ENCODE results near the gene FBXW11.
"Not testable (repeated sequence)": the region's sequence is repeated elsewhere in the genome, so short reads cannot be mapped to it uniquely, and the experiment has no call there.

FBXW11 gene

GRCh38 chr5:171953860-171954701 lies 52.4 kb downstream of the FBXW11 start:
- DNase-seq (ENCODE audit: low read depth): no peak

- no peak for DNase-seq (ENCODE audit: low read depth)
These were observed 54.4 kb downstream of the FBXW11 start for GRCh38 chr5:171952021-171952420.

GRCh38 chr5:171951218-171951617 lies 55.2 kb downstream of the FBXW11 start:
- DNase-seq (ENCODE audit: low read depth): no peak

GRCh38 chr5:171946000-171946781 lies 60.2 kb downstream of the FBXW11 start:
- DNase-seq (ENCODE audit: low read depth): no peak

DNA sequence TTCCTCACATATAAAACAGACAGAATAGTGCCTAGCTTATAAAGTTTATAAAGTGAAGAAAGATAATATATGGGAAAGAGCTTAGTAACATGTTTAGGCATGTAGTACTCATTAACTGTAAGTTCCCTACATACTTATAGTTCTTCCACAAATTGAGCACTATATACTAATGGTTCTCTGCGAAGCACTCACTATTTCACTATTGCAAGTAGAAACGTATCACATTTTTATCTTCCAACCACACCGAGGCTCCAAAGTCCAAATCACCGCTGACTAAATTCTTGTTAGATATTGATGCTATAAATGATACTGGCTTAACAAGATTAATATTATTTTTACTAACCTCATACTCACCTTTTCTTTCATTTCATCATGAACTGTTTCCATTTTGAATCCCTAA lies 61.0 kb downstream of the FBXW11 start:
- no peak for DNase-seq (ENCODE audit: low read depth)

DNA sequence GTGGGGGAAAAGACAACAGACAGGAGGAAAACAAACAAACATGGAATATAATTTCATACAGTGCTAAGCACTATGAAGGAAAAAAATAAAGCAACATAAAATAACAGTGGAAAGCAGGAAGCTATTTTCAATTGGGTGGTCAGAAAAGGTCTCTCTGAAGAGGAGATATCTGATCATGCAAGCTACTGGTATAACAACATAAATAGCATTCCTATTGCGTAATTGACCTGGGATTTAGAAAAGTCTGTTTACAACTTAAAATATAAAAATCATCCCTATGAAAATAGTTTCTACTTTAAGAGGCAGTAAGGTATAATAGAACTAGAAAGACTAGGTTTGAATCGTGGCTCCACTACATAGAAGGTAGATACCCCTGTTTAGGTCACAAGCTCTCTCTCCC lies 61.4 kb downstream of the FBXW11 start:
- no peak for DNase-seq (ENCODE audit: low read depth)

DNA sequence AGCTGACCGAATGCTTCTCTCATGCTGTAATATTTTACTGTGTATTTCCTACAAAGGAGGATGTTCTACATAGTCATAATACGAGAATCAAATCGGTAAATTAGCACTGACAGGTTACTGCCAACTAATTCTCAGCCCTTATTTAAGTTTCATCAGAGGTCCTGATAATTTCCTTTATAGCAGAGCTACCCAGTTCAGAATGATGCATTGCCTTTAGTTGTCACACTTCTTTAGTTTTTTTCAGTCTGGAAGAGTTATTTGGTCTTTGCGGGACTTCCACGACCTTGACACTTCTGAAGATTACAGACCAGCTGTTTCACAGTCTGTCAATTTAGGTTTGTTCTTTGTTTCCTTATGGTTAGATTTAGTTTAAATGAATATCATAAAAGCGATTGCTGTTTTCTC lies 64.3 kb downstream of the FBXW11 start:
- not testable (repeated sequence) for DNase-seq (ENCODE audit: low read depth)

DNA sequence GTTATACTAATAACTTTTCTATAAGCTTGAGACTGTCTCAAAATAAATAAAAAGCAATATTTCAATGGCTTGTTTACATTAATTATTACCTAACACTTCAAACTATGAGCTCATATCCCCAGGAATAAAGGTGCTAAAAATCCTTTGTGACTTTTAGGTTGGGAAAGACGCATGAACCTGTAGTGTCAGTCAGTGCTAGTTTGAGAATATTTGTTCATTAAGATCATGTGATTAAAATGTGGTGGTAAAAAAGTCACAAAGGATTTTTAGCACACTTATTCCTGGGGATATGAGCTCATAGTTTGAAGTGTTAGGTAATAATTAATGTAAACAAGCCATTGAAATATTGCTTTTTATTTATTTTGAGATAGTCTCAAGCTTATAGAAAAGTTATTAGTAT lies 64.8 kb downstream of the FBXW11 start:
- DNase-seq (ENCODE audit: low read depth): not testable (repeated sequence)

DNA sequence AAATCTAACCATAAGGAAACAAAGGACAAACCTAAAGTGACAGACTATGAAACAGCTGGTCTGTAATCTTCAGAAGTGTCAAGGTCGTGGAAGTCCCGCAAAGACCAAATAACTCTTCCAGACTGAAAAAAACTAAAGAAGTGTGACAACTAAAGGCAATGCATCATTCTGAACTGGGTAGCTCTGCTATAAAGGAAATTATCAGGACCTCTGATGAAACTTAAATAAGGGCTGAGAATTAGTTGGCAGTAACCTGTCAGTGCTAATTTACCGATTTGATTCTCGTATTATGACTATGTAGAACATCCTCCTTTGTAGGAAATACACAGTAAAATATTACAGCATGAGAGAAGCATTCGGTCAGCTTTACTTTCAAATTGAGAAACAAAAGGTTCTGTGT lies 65.2 kb downstream of the FBXW11 start:
- not testable (repeated sequence) for DNase-seq (ENCODE audit: low read depth)

DNA sequence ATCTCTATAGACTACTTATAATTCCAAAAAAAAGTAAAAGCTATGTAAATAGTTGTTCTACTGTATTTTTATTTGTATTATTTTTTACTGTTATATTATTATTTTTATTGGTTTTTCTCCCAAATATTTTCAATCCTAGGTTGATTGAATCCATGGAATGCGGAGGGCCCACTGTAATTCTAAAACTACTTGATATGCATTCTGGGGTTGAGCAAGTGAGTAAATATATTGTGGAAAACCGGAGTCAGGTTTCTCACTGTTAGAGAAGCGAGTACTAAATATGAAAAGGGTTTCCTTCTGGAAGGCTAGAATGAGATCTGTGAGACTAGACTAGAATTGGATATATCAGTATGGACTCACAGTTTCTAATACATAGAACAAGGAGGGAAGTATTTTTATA lies 66.5 kb downstream of the FBXW11 start:
- no peak for DNase-seq (ENCODE audit: low read depth)

GRCh38 chr5:171938358-171938757 lies 68.1 kb downstream of the FBXW11 start:
- no peak for DNase-seq (ENCODE audit: low read depth)

GRCh38 chr5:171937351-171937750 lies 69.1 kb downstream of the FBXW11 start:
- DNase-seq (ENCODE audit: low read depth): no peak

GRCh38 chr5:171934586-171934985 lies 71.9 kb downstream of the FBXW11 start:
- DNase-seq (ENCODE audit: low read depth): no peak

GRCh38 chr5:171931163-171931562 lies 75.3 kb downstream of the FBXW11 start:
- no peak for DNase-seq (ENCODE audit: low read depth)

GRCh38 chr5:171927345-171927941 lies 79.0 kb downstream of the FBXW11 start:
- no peak for DNase-seq (ENCODE audit: low read depth)

DNA sequence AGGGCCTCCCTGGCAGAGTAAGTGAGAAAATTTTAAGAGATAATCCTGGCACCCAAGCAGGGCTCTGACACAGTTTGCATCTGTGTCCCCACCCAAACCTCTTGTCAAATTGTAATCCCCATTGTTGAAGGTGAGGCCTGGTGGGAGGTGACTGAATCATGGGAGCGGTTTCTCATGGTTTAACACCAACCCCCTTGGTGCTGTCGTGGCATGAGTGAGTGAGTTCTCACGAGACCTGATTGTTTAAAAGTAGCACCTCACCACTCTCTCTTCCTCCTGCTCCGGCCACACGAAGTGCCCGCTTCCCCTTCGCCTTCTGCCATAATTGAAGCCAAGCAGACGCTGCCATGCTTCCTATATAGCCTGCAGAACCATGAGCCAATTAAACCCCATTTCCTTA lies 80.1 kb downstream of the FBXW11 start:
- DNase-seq (ENCODE audit: low read depth): no peak

- DNase-seq (ENCODE audit: low read depth): no peak
These were observed 81.8 kb downstream of the FBXW11 start for GRCh38 chr5:171924493-171925122.

GRCh38 chr5:171920765-171921391 lies 85.6 kb downstream of the FBXW11 start:
- DNase-seq (ENCODE audit: low read depth): no peak

DNA sequence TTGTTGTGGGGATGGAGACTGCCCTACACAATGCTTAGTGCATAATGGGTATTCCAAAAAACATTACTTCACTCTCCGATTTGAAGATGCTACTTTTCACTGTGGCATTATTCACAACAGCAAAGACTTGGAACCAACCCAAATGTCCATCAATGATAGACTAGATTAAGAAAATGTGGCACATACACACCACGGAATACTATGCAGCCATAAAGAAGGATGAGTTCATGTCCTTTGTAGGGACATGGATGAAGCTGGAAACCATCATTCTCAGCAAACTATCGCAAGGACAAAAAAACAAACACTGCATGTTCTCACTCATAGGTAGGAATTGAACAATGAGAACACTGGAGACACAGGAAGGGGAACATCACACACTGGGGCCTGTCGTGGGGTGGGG lies 90.7 kb downstream of the FBXW11 start:
- not testable (repeated sequence) for DNase-seq (ENCODE audit: low read depth)

- DNase-seq (ENCODE audit: low read depth): no peak
These were observed 91.6 kb downstream of the FBXW11 start for GRCh38 chr5:171914726-171915338.

DNA sequence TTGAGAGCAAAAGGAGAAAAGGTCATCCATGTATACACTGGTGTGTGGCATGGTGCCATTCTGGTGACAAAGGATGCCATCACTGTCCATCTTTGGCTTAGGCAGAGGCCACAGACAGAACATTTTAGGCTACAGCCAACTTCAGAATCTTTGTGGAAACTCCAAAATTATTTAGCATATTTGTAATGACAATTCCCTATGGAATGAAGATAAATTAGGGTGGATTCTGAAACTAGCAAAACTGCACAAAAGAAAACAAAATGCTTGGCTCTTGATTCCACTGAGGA lies 92.5 kb downstream of the FBXW11 start:
- no peak for DNase-seq (ENCODE audit: low read depth)

GRCh38 chr5:171911152-171911551 lies 95.3 kb downstream of the FBXW11 start:
- no peak for DNase-seq (ENCODE audit: low read depth)

All from activated gamma-delta T cell treated with anti-CD3 and anti-CD28 coated beads, Interleukin-2, amount 50 U/mL, for 16 hours (primary cell).